IMR-90 (cell line): ENCODE results near the gene RPS15. TPM values are rescaled to one million over a fixed set of nuclear protein-coding genes. Genes with fewer than 3 reads are reported as not detected.

Experiments
- ATAC-seq: fragments of 200-7000 bp; cut with Tn5 transposase; 2 replicates; pipeline ENCODE4 v1.9.1; 2020; ENCODE audit warnings: low read depth, mild to moderate bottlenecking, moderate library complexity
- BruUV-seq: library from RNA; stranded (reverse); fragments of 400-500 nt; replicated peaks from 2 replicates; lab custom pipeline; 2021; lab: Mats Ljungman, UMichigan
- CTCF ChIA-PET: fragments of 300-600 bp; formaldehyde crosslinking; extraction: SDS; loops from one replicate; lab custom pipeline; 2021; ENCODE audit warnings: antibody characterized with exemption; lab: Yijun Ruan, JAX
- POLR2A ChIA-PET: fragments of 300-600 bp; sonication (Branson Sonifier 250); formaldehyde crosslinking; loops from one replicate; lab custom pipeline; 2022; ENCODE audit warnings: antibody characterized with exemption; ENCODE audit not compliant: unreplicated experiment; lab: Charles Lee
- DNase-seq: peaks from one replicate; pipeline ENCODE4 v3.0.0; 2013
- H2AFZ ChIP-seq: replicated peaks from 2 replicates; pipeline ENCODE3; 2013; ENCODE audit warnings: low read length, mild to moderate bottlenecking; ENCODE audit not compliant: poor library complexity
- H2AK5ac ChIP-seq: 2 replicates; pipeline ENCODE4 v1.6.1; 2013; ENCODE audit warnings: low read depth, low read length, inconsistent platforms
- H2AK9ac ChIP-seq: replicated peaks from 2 replicates; pipeline ENCODE3; 2013; ENCODE audit warnings: mild to moderate bottlenecking, low read depth, low read length, moderate library complexity; ENCODE audit not compliant: poor library complexity
- H2BK120ac ChIP-seq: 2 replicates; pipeline ENCODE4 v1.6.1; 2013; ENCODE audit warnings: low read depth, low read length, inconsistent platforms
- H2BK15ac ChIP-seq: 3 replicates; pipeline ENCODE4 v1.6.1; 2013; ENCODE audit warnings: low read depth, low read length, inconsistent platforms
- H2BK20ac ChIP-seq: 2 replicates; pipeline ENCODE4 v1.6.1; 2013; ENCODE audit warnings: low read depth, mild to moderate bottlenecking, inconsistent platforms, low read length, moderate library complexity
- H2BK5ac ChIP-seq: 2 replicates; pipeline ENCODE4 v1.6.1; 2013; ENCODE audit warnings: mild to moderate bottlenecking, low read depth, low read length, inconsistent platforms; ENCODE audit not compliant: poor library complexity, severe bottlenecking
- H3K14ac ChIP-seq: replicated peaks from 2 replicates; pipeline ENCODE4 v1.6.1; 2013; ENCODE audit warnings: low read depth, low read length, inconsistent platforms
- H3K18ac ChIP-seq: 2 replicates; pipeline ENCODE4 v1.6.1; 2013; ENCODE audit warnings: low read depth, low read length, control low read depth
- H3K23ac ChIP-seq: 2 replicates; pipeline ENCODE4 v1.6.1; 2013; ENCODE audit warnings: low read depth, low read length, inconsistent platforms
- H3K27ac ChIP-seq: 2 replicates; pipeline ENCODE4 v1.5.1; 2013; ENCODE audit warnings: mild to moderate bottlenecking, control low read depth, low read length; ENCODE audit not compliant: insufficient read depth
- H3K27me3 ChIP-seq: 2 replicates; pipeline ENCODE4 v1.6.1; 2013; ENCODE audit warnings: low read length; ENCODE audit not compliant: control insufficient read depth, insufficient read depth
- H3K36me3 ChIP-seq: 2 replicates; pipeline ENCODE4 v1.6.1; 2013; ENCODE audit warnings: low read length, mixed read lengths; ENCODE audit not compliant: control insufficient read depth, insufficient read depth
- H3K4ac ChIP-seq: 2 replicates; pipeline ENCODE4 v1.6.1; 2013; ENCODE audit warnings: low read depth, low read length, inconsistent platforms
- H3K4me1 ChIP-seq: 2 replicates; pipeline ENCODE4 v1.6.1; 2013; ENCODE audit warnings: low read length, mixed read lengths; ENCODE audit not compliant: control insufficient read depth, insufficient read depth
- H3K4me2 ChIP-seq: 2 replicates; pipeline ENCODE4 v1.6.1; 2013; ENCODE audit warnings: low read depth, mild to moderate bottlenecking, control low read depth, low read length, moderate library complexity
- H3K4me3 ChIP-seq: 2 replicates; pipeline ENCODE4 v1.5.1; 2013; ENCODE audit warnings: low read depth, mild to moderate bottlenecking, control low read depth, low read length, moderate library complexity; ENCODE audit not compliant: insufficient read depth
- H3K56ac ChIP-seq: 2 replicates; pipeline ENCODE4 v1.6.1; 2013; ENCODE audit warnings: low read length, inconsistent platforms; ENCODE audit not compliant: insufficient read depth; ENCODE audit errors: extremely low read depth
- H3K79me1 ChIP-seq, 2 experiments: 2 replicates each; pipeline ENCODE4 v1.6.1; 2013; ENCODE audit warnings: low read length in 2 of 2, inconsistent platforms in 1 of 2, low read depth in 1 of 2
- H3K9ac ChIP-seq: 2 replicates; pipeline ENCODE4 v1.6.1; 2013; ENCODE audit warnings: low read depth, low read length, control low read depth
- H3K9me1 ChIP-seq: 2 replicates; pipeline ENCODE4 v1.6.1; 2013; ENCODE audit warnings: low read length, inconsistent platforms; ENCODE audit not compliant: insufficient read depth
- H3K9me3 ChIP-seq: 2 replicates; pipeline ENCODE4 v1.6.1; 2013; ENCODE audit warnings: low read length; ENCODE audit not compliant: control insufficient read depth, insufficient read depth
- H4K20me1 ChIP-seq: 2 replicates; pipeline ENCODE4 v1.6.1; 2013; ENCODE audit warnings: low read length, inconsistent platforms; ENCODE audit not compliant: insufficient read depth
- H4K5ac ChIP-seq: 2 replicates; pipeline ENCODE4 v1.6.1; 2013; ENCODE audit warnings: mild to moderate bottlenecking, low read depth, low read length, control low read depth
- H4K8ac ChIP-seq, 2 experiments: 2 replicates each; pipeline ENCODE4 v1.6.1; 2013; ENCODE audit warnings: low read depth in 2 of 2, low read length in 2 of 2, control low read depth in 1 of 2, inconsistent platforms in 1 of 2
- H4K91ac ChIP-seq: 2 replicates; pipeline ENCODE4 v1.6.1; 2013; ENCODE audit warnings: low read depth, low read length, inconsistent platforms; ENCODE audit not compliant: insufficient read depth
- CHD1 ChIP-seq: IDR thresholded peaks from 2 replicates; pipeline ENCODE4 v1.6.1; 2012; ENCODE audit warnings: low read depth, low read length, improper control_type of control experiment
- NFE2L2 ChIP-seq: fragments of 150-350 bp; IDR thresholded peaks from 2 replicates; pipeline ENCODE4 v1.6.1; 2016; ENCODE audit warnings: low read depth, mild to moderate bottlenecking, low read length
- RAD21 ChIP-seq: IDR thresholded peaks from 2 replicates; pipeline ENCODE4 v1.6.1; 2012; ENCODE audit warnings: low read length, improper control_type of control experiment
- SMC3 ChIP-seq: fragments of 150-350 bp; IDR thresholded peaks from 2 replicates; pipeline ENCODE4 v1.6.1; 2016; ENCODE audit warnings: low read depth, mild to moderate bottlenecking, antibody characterized with exemption, low read length, moderate library complexity
- WGBS, 2 experiments: methylation state at CpG; one replicate each; pipeline versions ENCODE4 v1.1.5 to v1.1.7; 2013; ENCODE audit warnings: missing lambda C conversion rate in 2 of 2; ENCODE audit not compliant: insufficient read length in 1 of 2; ENCODE audit errors: extremely low coverage in 2 of 2; 5-methylcytosine and 5-hydroxymethylcytosine counted together
- dilution Hi-C: fragments of 300-500 bp; cut with HindIII; formaldehyde crosslinking; loops from one replicate; pipeline ENCODE4 v1.14.3; 2018; ENCODE audit warnings: low sequenced_read_pairs; ENCODE audit not compliant: unreplicated experiment
- in situ Hi-C: fragments of 300-500 bp; cut with MboI; formaldehyde crosslinking; loops from 3 replicates; pipeline ENCODE4 v1.14.3; 2019; ENCODE audit warnings: low sequenced_read_pairs, inconsistent platforms, mixed read lengths
- intact Hi-C: fragments of 100-400 bp; cut with micrococcal nuclease; formaldehyde crosslinking; loops from 2 replicates; pipeline ENCODE4 v1.10.0; 2022
- polyA plus RNA-seq, 3 experiments: library from polyadenylated mRNA; depleted of rRNA; stranded (reverse); fragments of >200 nt; gene quantifications; 2 replicates each; pipeline ENCODE4 v1.2.3, GENCODE V29; 2012; ENCODE audit warnings: low replicate concordance in 1 of 3
- total RNA-seq: library from RNA; depleted of rRNA; stranded (reverse); fragments of >200 nt; gene quantifications from 2 replicates; pipeline ENCODE4 v1.2.3, GENCODE V29; 2012

Gene RPS15
- total and polyA plus RNA-seq, 2 of the 4 experiments (the other 2 are of a cell fraction): 1,179 to 1,855 TPM

DNA sequence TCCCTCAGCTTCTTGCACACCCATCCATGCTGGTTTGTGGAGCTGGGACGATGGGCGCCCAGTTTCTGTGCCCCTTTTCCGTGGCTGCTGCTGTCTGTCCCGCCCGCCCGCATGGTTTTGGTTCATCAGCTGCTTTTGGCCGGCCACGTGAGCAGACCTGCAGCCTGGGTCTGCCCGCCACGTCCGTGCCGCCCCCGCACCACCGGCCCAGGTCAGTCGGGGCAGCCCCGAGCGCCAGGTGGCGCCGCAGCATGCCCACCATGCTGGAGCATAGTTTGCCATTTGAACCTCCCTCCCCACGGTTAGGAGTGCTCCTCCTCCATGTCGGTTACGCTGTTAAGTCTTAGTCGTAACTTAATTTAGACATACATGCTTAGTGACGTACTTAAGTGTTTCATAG lies 15.3 kb upstream of the RPS15 start:
- Histone ChIP-seq H2AK5ac (no peak overlapping the region), H3K9me1 (0 out of 2 replicates have a peak, but pooled peaks cover 3% of the 10 kb centered on the region), H3K14ac (no peak overlapping the region), H3K56ac (no peak overlapping the region), H3K27ac (no peak overlapping the region), H4K20me1 (peaks cover 80% of the 10 kb centered on the region), H2BK20ac (no peak overlapping the region), H3K4me2 (no peak overlapping the region), H4K8ac (no peak overlapping the region), H3K4ac (no peak overlapping the region), H2AFZ (no peak overlapping the region), H2BK120ac (no peak overlapping the region), H3K36me3 (peaks cover 77% of the 10 kb centered on the region), H3K4me1 (no peaks in the 10 kb centered on the region), H3K9ac (no peak overlapping the region), H2BK15ac (no peak overlapping the region), H3K18ac (no peak overlapping the region), H2BK5ac (no peak overlapping the region), H3K79me1 (peaks cover 29 to 82% of the 10 kb centered on the region in 2 experiments), H3K23ac (no peak overlapping the region), H4K91ac (no peak overlapping the region), H4K5ac (no peak overlapping the region), H3K4me3 (no peak overlapping the region), H2AK9ac (no peak overlapping the region), H3K27me3 (no peaks in the 10 kb centered on the region), H3K9me3 (no peaks in the 10 kb centered on the region)
- BruUV-seq: no TSS peak
- CTCF ChIA-PET: no interaction called here
- POLR2A ChIA-PET: no interaction called here
- dilution Hi-C loops (no loop called here), intact Hi-C loops (no loop called here), in situ Hi-C loops (no loop called here)
- WGBS, 2 experiments: 96% methylated on average over 6 of the region's 24 CpGs; no CpG with 5 or more reads in 1 of the 2 experiments
- DNase-seq (no peak), ATAC-seq (no peak)
- TF ChIP-seq RAD21 (no peak), CHD1 (no peak), SMC3 (no peak), NFE2L2 (no peak)
